ENCODE measurements around the gene DDIAS.
"Not testable (repeated sequence)": the region's sequence is repeated elsewhere in the genome, so short reads cannot be mapped to it uniquely, and the experiment has no call there.

GRCh38 chr11:82854916-82855315 lies 46.6 kb upstream of the DDIAS start:
- not testable (repeated sequence) for TF ChIP-seq CTCF, POLR2A (IDR thresholded peaks at IDR 0.05)
